ENCODE measurements around the gene PRUNE2. TPM values are rescaled to one million over a fixed set of nuclear protein-coding genes. Genes with fewer than 3 reads are reported as not detected.

PRUNE2 gene
- total and polyA plus RNA-seq, 12 donors = 0.87 to 5.7 (median 1.6) TPM

- intact Hi-C loops (cut with DNase I) = no loop called here
- Histone ChIP-seq H3K9me3 (peaks cover 0 to 10% (median 4%) of the 10 kb centered on the region in 11 donors), H3K4me3 (no peak overlapping the region), H3K36me3 (no peaks in the 10 kb centered on the region), H3K27ac (peak overlapping the region in 1 of 10 donors; percentile 66), H3K4me1 (peaks cover 0 to 3% (median 0%) of the 10 kb centered on the region in 9 donors), H3K27me3 (peaks cover 0 to 17% (median 0%) of the 10 kb centered on the region in 7 donors)
- no peak for TF ChIP-seq CTCF (IDR thresholded peaks at IDR 0.05)
- ATAC-seq = no peak
- no peak for DNase-seq
- 81 to 83% methylated on average over 6 of the region's 6 CpGs for WGBS, 2 donors
Measured at GRCh38 chr9:76926846-76927245, 20.9 kb upstream of the PRUNE2 start.

- H3K27me3 ChIP-seq = peaks cover 0 to 17% (median 0%) of the 10 kb centered on the region in 7 donors
- 53 to 65% methylated on average over 4 of the region's 4 CpGs for WGBS, 2 donors
- peaks cover 0 to 11% (median 4%) of the 10 kb centered on the region in 11 donors for H3K9me3 ChIP-seq
- no peak for ATAC-seq
- H3K4me3 ChIP-seq = no peak overlapping the region
- intact Hi-C loops (cut with DNase I) = no loop called here
- peak overlapping the region in 1 of 10 donors; percentile 66 for H3K27ac ChIP-seq
- no peak for DNase-seq
- TF ChIP-seq CTCF (IDR thresholded peaks at IDR 0.05) = no peak
- H3K36me3 ChIP-seq = no peaks in the 10 kb centered on the region
- H3K4me1 ChIP-seq = peaks cover 0 to 3% (median 0%) of the 10 kb centered on the region in 9 donors
Measured at GRCh38 chr9:76926324-76926741, 20.4 kb upstream of the PRUNE2 start.

GRCh38 chr9:76921165-76921564 lies 15.3 kb upstream of the PRUNE2 start:
- H3K27me3 ChIP-seq = peaks cover 0 to 18% (median 0%) of the 10 kb centered on the region in 7 donors
- no peak overlapping the region for H3K27ac ChIP-seq
- no peak for TF ChIP-seq CTCF (IDR thresholded peaks at IDR 0.05)
- intact Hi-C loops (cut with DNase I) = no loop called here
- DNase-seq = no peak
- no peaks in the 10 kb centered on the region for H3K36me3 ChIP-seq
- no peak overlapping the region for H3K4me3 ChIP-seq
- 71 to 72% methylated on average over 1 of the region's 1 CpG for WGBS, 2 donors
- no peaks in the 10 kb centered on the region for H3K4me1 ChIP-seq
- peaks cover 0 to 11% (median 4%) of the 10 kb centered on the region in 11 donors for H3K9me3 ChIP-seq
- ATAC-seq = no peak

- peaks cover 0 to 3% (median 0%) of the 10 kb centered on the region in 11 donors for H3K9me3 ChIP-seq
- H3K36me3 ChIP-seq = no peaks in the 10 kb centered on the region
- TF ChIP-seq CTCF (IDR thresholded peaks at IDR 0.05) = no peak
- H3K4me1 ChIP-seq = no peaks in the 10 kb centered on the region
- no peak overlapping the region for H3K27ac ChIP-seq
- H3K27me3 ChIP-seq = peaks cover 0 to 18% (median 0%) of the 10 kb centered on the region in 7 donors
- intact Hi-C loops (cut with DNase I) = no loop called here
- ATAC-seq (no peak), DNase-seq (no peak)
- no peak overlapping the region for H3K4me3 ChIP-seq
- 70 to 79% methylated on average over 4 of the region's 4 CpGs for WGBS, 2 donors
Measured at GRCh38 chr9:76917299-76917698, 11.4 kb upstream of the PRUNE2 start.

All from heart right ventricle (tissue), 16 donors.